Muscle layer of duodenum (tissue), 2 donors: ENCODE results near the gene PKIB.
"Not testable (repeated sequence)": the region's sequence is repeated elsewhere in the genome, so short reads cannot be mapped to it uniquely, and the experiment has no call there.

Source experiments
- H3K27ac ChIP-seq: one replicate; pipeline ENCODE4 v1.7.0; 2013; ENCODE audit warnings: mild to moderate bottlenecking, low read length
- H3K27me3 ChIP-seq: one replicate; pipeline ENCODE4 v1.7.0; 2013; ENCODE audit warnings: low read depth, mild to moderate bottlenecking, control low read depth, low read length
- H3K36me3 ChIP-seq, 2 donors: one replicate each; pipeline ENCODE4 v1.7.0; 2013; ENCODE audit warnings: low read length in 2 of 2, control low read depth in 1 of 2, mild to moderate bottlenecking in 1 of 2; ENCODE audit not compliant: insufficient read depth in 2 of 2, control insufficient read depth in 1 of 2
- H3K4me1 ChIP-seq, 2 donors: one replicate each; pipeline ENCODE4 v1.7.0; 2013; ENCODE audit warnings: low read length in 2 of 2, mild to moderate bottlenecking in 2 of 2, control low read depth in 1 of 2, moderate library complexity in 1 of 2; ENCODE audit not compliant: insufficient read depth in 2 of 2, control insufficient read depth in 1 of 2
- H3K4me3 ChIP-seq, 2 donors: one replicate each; pipeline ENCODE4 v1.7.0; 2013; ENCODE audit warnings: low read length in 2 of 2, low read depth in 1 of 2, mild to moderate bottlenecking in 1 of 2
- H3K9me3 ChIP-seq, 2 donors: one replicate each; pipeline ENCODE4 v1.7.0; 2013; ENCODE audit warnings: low read length in 2 of 2, control low read depth in 1 of 2, mild to moderate bottlenecking in 1 of 2; ENCODE audit not compliant: control insufficient read depth in 1 of 2
- donor health status: healthy.

The PKIB gene

GRCh38 chr6:122747573-122747972 lies 137.4 kb downstream of the PKIB start:
- Histone ChIP-seq H3K36me3 (no peaks in the 10 kb centered on the region), H3K9me3 (no peaks in the 10 kb centered on the region), H3K27me3 (no peaks in the 10 kb centered on the region), H3K4me3 (no peak overlapping the region), H3K4me1 (no peaks in the 10 kb centered on the region), H3K27ac (no peak overlapping the region)

- H3K9me3 ChIP-seq, H3K27me3 ChIP-seq, H3K36me3 ChIP-seq, H3K27ac ChIP-seq, H3K4me3 ChIP-seq, H3K4me1 ChIP-seq: not testable (repeated sequence)
Measured at GRCh38 chr6:122748945-122749344, 138.7 kb downstream of the PKIB start.

DNA sequence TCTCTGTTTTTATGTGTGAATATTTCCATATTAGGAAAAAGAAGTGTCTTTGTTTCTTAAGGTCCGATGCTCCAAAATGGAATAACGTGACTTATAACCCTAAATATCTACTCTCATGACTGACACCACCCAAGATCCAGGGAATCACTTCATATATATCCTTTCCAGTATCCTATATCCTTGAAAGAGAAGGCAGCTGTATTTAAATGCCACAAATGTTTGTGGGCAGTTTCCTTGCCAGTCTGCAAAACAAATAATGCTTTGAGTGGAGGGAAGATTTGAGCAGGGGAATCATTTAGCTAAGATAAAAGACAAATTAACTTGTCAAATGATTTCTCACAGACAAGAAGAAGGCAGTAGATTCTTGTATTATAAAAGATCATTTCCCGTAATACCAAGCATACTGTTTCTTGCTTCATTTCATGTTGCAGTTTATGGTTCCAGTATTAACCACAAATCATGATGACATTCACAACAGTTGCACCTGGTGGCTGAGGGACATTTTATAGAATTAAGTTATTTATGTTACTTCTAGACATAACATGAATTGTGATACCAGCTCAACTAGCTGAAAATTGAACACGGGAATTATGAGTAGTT lies 139.3 kb downstream of the PKIB start:
- H3K36me3 ChIP-seq: no peaks in the 10 kb centered on the region
- no peaks in the 10 kb centered on the region for H3K9me3 ChIP-seq
- no peak overlapping the region for H3K27ac ChIP-seq
- peaks cover 0 to 3% of the 10 kb centered on the region in 2 donors for H3K4me1 ChIP-seq
- no peaks in the 10 kb centered on the region for H3K27me3 ChIP-seq
- no peak overlapping the region for H3K4me3 ChIP-seq

DNA sequence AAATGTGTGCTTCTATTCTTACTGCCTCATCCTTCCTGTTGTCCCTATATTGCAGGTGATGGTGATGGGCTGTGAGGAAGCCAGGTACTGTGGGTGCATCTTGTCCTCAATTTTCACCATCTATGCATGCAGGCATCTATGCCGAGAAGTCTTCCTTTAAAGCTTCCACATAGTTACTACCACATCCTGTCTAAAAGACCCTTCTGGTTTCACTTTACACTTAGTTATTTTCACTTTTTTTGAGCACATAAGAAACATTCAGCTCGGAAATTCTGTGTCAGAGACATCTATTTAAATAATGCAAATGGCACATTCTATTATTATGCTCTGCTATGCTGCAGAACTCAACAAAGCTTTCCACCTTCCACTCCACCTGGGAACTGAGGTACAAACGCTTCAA lies 141.1 kb downstream of the PKIB start:
- H3K27me3 ChIP-seq: no peaks in the 10 kb centered on the region
- H3K9me3 ChIP-seq: no peaks in the 10 kb centered on the region
- no peak overlapping the region for H3K4me3 ChIP-seq
- no peaks in the 10 kb centered on the region for H3K36me3 ChIP-seq
- no peak overlapping the region for H3K27ac ChIP-seq
- H3K4me1 ChIP-seq: peaks cover 0 to 3% of the 10 kb centered on the region in 2 donors

DNA sequence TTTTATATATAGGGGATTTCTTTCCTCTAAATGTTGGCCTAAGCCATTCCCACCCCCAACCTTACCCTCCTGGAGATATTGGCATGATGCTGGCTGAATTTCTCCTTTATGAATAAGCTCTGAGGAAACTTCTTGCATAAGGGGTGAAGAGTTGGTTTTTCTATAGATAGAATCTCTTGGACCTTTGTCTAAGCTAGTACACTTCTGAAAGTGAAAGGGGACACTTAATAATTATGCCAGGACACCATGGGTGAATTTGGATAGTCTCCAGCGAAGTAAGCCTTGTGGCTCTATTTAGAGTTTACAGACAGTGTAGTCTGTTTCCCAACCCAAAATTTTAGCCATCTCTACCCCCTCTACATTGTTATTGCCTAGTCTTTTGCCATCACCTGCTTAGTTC lies 142.3 kb downstream of the PKIB start:
- Histone ChIP-seq H3K27me3 (no peaks in the 10 kb centered on the region), H3K9me3 (no peaks in the 10 kb centered on the region), H3K36me3 (no peaks in the 10 kb centered on the region), H3K4me1 (peaks cover 0 to 3% of the 10 kb centered on the region in 2 donors), H3K27ac (no peak overlapping the region), H3K4me3 (no peak overlapping the region)

DNA sequence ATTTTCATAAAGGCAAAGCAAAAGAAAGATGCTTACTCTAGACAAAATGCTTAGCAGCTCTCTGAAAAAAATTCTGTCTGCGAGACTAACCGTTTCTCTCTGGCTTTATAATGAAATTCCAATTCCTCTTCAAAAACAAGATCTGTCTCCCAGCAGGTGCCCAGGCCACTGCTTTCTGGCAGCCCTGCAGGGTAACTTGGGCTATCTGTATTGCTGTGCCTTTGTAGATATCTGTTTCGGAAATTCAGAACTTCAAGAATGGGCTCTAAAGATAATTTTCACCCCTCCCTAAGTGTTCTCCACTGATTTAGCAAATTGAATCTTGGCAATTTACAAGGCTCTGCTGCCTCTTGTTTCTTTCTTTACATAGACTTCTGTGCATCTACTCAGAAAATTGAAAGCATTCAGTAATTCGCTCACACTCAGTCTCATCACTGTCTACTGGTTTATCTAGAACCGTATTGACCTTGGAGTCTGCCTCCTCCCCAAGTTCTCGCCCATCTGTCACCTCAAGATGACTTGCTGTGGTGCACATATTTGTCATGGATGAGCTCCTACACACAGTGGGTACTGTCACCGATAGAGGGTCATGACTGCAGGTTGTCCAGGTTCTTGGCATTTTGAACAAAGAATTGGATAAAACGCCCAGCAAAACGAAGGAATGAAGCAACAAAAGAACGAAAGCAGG lies 142.9 kb downstream of the PKIB start:
- Histone ChIP-seq H3K9me3 (no peaks in the 10 kb centered on the region), H3K27ac (no peak overlapping the region), H3K36me3 (no peaks in the 10 kb centered on the region), H3K4me1 (peaks cover 0 to 3% of the 10 kb centered on the region in 2 donors), H3K27me3 (no peaks in the 10 kb centered on the region), H3K4me3 (peak overlapping the region; percentile 20 to 27)

DNA sequence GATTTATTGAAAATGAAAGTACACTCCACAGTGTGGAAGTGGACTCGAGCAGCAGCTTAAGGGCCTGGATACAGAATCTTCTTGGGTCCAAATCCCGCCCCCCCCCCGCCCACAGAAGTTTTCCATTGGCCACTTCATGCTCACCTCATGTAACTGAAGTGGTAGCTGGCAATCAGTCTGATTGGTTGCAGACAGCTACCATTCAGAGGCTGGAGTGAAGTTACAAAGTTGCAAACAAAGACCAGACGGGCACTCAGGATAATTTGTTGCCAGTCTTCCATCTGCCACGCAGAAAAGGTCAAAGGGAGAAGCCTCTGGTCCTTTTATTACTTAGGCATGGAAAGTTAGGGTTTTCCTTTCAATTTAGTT lies 143.5 kb downstream of the PKIB start:
- Histone ChIP-seq H3K9me3 (no peaks in the 10 kb centered on the region), H3K36me3 (no peaks in the 10 kb centered on the region), H3K4me1 (peaks cover 0 to 3% of the 10 kb centered on the region in 2 donors), H3K4me3 (peak overlapping the region; percentile 20 to 27), H3K27ac (no peak overlapping the region), H3K27me3 (no peaks in the 10 kb centered on the region)

- Histone ChIP-seq H3K4me1 (peaks cover 0 to 3% of the 10 kb centered on the region in 2 donors), H3K27ac (no peak overlapping the region), H3K36me3 (no peaks in the 10 kb centered on the region), H3K27me3 (no peaks in the 10 kb centered on the region), H3K9me3 (no peaks in the 10 kb centered on the region), H3K4me3 (no peak overlapping the region)
Measured at GRCh38 chr6:122754191-122754731, 144.1 kb downstream of the PKIB start.

DNA sequence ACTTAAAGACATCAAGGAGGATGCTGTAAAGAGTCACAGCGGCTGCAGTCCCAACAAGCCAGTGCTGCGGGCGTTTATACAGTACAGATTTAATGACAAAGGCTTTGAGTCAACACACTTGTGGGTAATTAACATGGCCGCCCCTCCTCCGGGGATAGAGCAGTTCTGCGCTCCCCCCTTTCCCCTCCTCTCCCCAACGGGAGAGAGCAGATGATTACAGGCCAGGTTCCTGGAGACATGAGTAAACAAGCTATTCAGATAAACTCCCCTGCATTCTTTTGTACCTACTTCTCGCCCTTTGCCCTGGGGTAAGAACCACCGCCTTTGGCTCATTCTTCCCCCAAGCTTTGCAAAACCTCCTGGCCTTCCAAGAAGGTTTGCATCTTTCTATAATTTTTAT lies 145.7 kb downstream of the PKIB start:
- Histone ChIP-seq H3K27me3 (no peaks in the 10 kb centered on the region), H3K4me1 (peaks cover 0 to 3% of the 10 kb centered on the region in 2 donors), H3K27ac (no peak overlapping the region), H3K4me3 (no peak overlapping the region), H3K9me3 (no peaks in the 10 kb centered on the region), H3K36me3 (no peaks in the 10 kb centered on the region)

- Histone ChIP-seq H3K9me3 (no peaks in the 10 kb centered on the region), H3K4me1 (peaks cover 0 to 3% of the 10 kb centered on the region in 2 donors), H3K4me3 (no peak overlapping the region), H3K36me3 (no peaks in the 10 kb centered on the region), H3K27ac (no peak overlapping the region), H3K27me3 (no peaks in the 10 kb centered on the region)
Measured at GRCh38 chr6:122758927-122759334, 148.7 kb downstream of the PKIB start.

- no peaks in the 10 kb centered on the region for H3K4me1 ChIP-seq
- no peaks in the 10 kb centered on the region for H3K27me3 ChIP-seq
- no peaks in the 10 kb centered on the region for H3K36me3 ChIP-seq
- H3K4me3 ChIP-seq: no peak overlapping the region
- H3K9me3 ChIP-seq: no peaks in the 10 kb centered on the region
- no peak overlapping the region for H3K27ac ChIP-seq
Measured at GRCh38 chr6:122760330-122760729, 150.1 kb downstream of the PKIB start.

- no peaks in the 10 kb centered on the region for H3K9me3 ChIP-seq
- H3K27me3 ChIP-seq: no peaks in the 10 kb centered on the region
- no peak overlapping the region for H3K27ac ChIP-seq
- H3K4me1 ChIP-seq: no peaks in the 10 kb centered on the region
- no peak overlapping the region for H3K4me3 ChIP-seq
- no peaks in the 10 kb centered on the region for H3K36me3 ChIP-seq
Measured at GRCh38 chr6:122766256-122766655, 156.1 kb downstream of the PKIB start.
